MV-4-11 (cell line): ENCODE measurements around the gene NRP2.

Source experiments
- DNase-seq: peaks from one replicate; lab custom pipeline; 2025; lab: John Stamatoyannopoulos, UW

The NRP2 gene

DNA sequence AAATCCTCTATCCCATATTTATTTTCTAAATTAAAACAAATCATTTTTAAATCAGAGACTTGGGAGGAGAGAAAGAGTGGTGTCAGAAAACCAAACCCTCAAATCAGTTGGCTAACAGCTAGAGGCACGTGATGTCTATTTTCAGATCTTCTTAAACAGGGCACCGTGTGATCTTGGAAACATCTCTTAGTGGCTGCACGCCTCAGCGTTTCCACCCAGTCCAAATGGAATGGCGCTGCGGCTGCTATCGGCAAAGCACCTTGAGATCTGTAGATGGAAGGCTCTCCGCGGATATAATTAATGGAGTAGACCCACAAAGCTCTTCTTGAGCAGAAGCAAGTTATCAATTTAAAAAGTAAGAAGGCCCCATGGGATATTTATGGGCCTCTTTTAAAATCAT lies 50.0 kb downstream of the NRP2 start:
- DNase-seq: no peak

DNA sequence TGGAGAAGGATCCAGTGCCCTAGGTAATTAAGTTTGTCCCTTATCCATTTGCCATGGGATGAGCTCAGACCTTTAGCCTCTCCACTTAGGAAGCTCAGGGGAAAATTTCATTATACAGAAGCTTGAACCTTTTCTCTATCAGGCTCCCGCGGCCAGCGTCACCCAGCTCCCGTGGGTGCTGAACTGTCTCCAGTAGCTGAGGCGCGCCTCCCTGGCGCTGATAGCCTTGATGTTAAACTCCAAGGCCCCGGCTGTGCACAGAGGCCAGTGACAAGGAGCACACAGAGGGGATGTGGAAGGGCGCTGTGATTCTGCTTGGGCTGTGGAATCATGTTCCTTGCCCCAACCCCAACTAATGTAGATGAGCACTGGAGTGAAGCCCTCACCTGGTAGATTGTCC lies 50.8 kb downstream of the NRP2 start:
- no peak for DNase-seq

DNA sequence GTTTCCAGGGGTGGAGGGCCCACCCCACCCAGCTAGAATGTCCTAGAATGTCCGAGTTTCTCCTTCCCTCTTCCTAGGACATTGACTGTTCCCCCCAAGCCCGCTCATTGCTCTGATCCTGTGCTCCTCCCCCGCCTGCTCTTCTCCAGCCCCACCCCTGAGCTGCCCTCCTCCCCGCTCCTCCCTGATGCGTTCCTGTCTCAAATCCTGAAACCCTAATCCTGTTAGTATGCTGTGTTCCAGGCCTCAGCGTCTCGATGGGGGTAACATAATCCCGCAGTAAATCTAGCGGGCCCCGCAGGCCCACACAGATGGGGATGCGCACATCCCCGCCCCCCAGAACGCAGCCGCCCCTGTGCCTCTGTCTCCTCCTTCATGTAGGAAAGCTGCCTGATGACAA lies 51.3 kb downstream of the NRP2 start:
- DNase-seq: no peak

GRCh38 chr2:205734436-205735037 lies 52.2 kb downstream of the NRP2 start:
- no peak for DNase-seq

DNA sequence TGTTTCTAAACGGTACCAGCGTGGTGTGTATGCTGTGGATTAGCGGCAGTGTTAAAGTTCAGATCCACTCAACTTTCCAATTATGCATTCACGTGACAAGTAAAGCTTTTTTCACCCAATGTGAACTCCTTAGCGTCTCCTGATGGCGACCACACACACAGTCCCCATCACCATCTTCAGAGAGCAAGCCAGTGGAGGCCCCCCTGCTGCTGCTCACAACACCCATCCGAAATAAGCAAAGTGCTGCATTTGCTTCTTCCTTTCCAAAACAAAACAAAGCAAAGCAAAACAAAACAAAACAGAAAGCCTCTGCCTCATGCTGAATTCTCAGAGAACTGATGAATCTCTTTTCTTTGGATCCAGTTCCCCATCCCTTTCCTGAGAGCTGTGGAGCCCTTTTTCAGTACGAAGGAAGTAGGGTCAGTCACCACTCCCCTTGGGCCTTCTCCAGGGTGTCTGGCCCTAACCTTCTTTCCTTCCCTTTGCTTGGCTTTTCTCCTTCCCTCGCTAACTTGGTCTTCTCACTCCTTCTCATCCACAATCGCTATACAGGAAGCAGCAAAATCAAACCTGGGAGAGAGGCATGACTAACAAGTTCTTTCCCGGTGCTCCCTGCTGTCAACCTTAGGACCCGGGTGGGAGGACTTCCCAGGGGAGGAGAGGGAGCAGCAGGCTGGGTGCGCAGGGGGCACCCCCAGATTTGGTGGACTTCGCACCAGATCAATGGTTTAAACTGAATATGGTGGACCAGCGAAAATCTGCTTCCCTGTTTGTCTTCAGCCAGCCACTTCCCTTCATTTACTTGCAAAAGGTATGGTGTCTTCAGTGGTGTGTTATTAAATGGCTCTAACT lies 56.0 kb downstream of the NRP2 start:
- DNase-seq: no peak

DNA sequence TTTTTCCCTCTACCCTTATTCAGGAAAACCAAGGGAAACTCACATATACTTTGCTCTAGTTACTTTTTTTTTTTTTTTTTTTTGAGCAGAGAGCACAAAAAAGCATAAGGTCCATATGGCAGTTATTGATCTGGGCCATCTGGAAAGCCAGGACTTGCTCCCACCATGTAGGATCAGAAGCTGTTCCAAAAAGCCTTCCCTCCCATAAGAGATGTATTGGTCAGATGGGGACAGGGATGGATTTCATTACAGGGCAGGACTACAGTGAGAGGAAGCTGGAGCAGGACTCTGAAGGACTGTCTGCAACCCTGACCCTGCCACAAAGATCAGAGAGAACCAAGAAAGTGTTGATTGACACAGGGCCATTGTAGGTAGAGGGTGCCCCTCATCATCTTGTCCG lies 57.3 kb downstream of the NRP2 start:
- no peak for DNase-seq

DNA sequence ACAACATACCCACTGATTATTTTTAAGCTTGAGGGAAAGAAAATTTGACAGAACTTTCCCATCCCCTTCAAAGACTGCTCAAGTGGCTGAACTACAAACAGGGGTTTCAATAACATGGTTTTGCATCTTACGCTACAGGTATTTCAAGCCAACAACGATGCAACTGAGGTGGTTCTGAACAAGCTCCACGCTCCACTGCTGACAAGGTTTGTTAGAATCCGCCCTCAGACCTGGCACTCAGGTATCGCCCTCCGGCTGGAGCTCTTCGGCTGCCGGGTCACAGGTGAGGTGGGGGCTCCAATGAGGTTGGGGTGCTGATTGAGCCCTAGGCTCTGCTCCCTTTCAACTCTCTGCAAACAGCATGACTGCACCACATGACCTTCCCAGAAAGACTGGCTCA lies 58.1 kb downstream of the NRP2 start:
- no peak for DNase-seq

GRCh38 chr2:205741256-205741978 lies 59.1 kb downstream of the NRP2 start:
- DNase-seq: peak; percentile 35

DNA sequence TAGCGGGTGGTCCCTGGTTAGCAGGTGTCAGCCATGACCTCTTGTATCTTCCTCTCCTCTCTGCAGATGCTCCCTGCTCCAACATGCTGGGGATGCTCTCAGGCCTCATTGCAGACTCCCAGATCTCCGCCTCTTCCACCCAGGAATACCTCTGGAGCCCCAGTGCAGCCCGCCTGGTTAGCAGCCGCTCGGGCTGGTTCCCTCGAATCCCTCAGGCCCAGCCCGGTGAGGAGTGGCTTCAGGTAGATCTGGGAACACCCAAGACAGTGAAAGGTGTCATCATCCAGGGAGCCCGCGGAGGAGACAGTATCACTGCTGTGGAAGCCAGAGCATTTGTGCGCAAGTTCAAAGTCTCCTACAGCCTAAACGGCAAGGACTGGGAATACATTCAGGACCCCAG lies 60.8 kb downstream of the NRP2 start:
- DNase-seq: no peak

DNA sequence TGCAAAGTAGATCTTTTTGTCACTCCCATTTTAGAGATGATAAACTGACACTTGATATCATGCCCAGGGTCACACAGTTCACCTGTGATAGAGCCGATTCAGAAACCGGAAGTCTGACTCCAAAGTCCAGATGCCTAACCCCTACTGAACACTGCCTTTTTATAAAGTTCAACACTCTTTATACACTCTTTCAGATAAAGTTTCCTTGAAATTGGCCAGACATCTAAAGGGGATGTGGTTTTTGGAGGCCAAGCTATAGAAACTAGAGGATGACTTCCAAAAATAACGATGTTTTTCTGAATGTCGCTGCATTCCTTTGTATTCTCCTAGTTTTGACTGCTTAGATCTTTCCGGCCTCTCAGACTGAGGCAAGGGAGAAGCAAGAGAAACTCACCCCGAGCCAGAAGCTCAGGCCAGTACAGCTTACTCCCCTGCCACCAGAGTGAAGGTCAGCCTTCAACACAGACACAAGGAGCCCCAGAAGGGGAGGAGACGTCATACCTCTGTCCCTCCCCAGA lies 61.8 kb downstream of the NRP2 start:
- peak; percentile 54 for DNase-seq

DNA sequence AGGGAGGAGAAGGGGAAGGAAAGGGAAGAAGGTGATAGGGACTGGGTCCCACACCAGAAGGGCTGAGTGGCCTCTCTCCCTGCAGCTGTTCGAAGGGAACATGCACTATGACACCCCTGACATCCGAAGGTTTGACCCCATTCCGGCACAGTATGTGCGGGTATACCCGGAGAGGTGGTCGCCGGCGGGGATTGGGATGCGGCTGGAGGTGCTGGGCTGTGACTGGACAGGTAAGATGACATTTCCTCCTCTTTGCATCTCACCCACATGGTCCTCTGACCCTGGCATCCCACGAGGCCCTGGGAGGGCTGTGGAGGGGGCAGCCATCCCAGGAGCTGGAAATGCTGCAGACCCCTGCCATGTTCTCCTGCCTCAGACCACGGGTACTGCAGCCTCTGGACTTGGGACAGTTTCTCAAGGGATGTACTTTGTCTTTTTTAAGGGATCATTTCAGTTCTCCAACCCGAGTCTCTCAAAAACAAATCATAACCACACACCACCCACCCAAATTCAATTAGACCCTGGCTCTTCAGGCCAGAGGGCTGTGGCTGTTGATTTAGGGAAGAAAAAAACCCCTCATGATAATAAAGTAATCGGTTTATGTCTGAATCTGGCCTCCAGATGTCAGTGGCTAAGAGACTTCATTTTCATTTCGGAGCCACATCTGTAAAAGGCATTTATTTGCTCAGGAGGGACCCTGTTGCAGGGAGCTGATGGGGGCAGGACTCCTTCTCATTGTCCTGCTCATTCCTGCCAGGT lies 63.5 kb downstream of the NRP2 start:
- DNase-seq: no peak

DNA sequence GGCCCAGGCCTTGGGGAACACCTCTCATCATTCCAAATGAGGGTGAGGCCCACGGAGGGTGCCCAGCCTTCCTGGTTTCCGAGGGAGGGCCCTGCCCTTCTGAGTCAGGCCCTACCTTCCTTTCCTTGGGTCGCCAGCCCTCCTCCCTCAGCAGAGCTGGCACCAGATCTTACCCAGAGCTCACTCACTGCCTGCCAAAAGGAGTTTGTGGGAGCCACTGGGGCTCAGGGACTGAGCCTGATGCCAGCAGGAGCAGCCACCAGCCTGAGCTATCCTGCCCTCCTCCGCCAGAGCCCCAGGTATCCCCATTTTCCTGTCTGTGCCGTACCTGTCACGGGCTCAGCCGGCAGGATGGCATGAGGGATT lies 64.1 kb downstream of the NRP2 start:
- DNase-seq: no peak

DNA sequence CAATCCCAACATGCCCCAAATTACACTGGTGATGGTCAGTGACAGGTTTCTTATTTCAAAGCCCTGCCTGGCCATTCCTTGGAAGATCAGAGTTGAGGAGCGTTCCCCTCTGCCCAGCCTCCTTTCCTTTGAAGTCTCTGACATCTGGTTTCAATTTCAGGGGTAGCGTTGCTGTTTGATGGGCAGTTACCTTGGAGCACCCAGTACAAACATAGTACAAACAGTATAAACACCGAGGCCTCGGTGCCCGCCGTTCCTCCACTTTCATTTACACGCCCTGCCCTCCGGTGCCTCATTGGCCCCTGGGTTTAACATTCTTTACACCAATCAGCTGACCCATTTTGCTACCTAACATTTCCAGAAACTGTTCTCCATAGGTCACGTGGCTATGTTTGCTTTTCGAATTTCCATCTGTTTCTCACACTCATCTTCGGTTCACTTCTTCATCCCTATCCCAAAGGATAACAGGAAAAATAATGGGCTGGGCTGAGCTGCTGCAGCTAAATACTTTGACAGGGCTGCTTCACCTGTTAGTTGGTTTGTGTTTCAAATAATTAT lies 65.6 kb downstream of the NRP2 start:
- no peak for DNase-seq

DNA sequence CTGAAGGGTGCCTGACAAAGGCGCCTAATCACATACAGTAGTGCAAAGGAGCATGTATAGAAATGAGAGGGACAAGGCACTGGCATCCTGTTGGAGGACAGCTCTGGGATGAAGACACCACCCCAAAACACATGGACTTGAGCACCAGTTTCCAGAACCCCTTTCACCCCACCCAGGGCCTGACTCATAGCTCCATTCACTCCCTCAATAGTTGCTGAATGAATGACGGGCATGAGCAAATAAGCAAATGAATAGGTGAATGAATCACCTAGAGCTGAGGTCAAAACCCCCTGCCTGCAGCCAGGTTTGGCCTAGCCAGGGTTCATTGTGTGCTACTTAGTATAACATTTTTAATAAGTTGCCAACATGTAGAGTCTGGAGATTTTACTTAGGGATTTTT lies 66.3 kb downstream of the NRP2 start:
- no peak for DNase-seq

DNA sequence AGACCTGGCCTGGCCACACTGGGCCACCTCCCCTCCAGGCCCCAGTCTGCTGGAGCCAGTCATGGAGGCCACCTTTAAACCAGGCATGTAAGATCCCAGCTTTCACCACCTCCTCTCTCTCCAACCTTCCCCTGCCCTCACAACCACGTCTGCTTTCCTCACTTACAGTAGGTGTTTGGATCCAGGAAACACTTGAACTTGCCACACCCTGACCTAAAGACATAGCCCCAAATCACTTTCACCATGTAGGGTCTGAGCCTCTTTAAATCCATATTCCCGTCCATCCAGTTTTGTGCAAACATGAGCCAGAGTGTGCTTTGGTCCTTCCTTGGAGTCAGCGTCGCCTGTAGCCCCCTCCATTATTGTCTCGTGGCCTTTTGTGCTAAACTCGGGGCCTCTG lies 66.8 kb downstream of the NRP2 start:
- DNase-seq: no peak

DNA sequence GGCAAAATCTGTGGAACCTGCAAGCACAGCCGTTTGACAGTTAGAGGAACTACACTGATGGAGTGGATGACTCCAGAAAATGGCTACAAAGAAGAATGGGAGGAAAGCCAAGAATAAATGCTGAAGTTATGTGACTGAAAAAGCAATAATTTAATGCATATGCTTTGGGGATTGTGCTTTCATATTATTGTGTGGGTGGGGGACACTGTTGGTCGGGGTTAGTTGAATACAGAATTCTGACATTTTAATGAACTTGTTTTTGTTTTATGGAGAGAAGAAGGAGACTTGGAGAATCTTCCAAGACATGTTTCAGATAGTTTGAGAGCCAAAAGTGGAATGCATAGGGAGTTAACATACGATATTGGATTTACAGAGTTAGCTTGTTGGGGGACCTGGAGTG lies 68.5 kb downstream of the NRP2 start:
- DNase-seq: no peak

- DNase-seq: peak; percentile 43
Measured at GRCh38 chr2:205751569-205752031, 69.3 kb downstream of the NRP2 start.

DNA sequence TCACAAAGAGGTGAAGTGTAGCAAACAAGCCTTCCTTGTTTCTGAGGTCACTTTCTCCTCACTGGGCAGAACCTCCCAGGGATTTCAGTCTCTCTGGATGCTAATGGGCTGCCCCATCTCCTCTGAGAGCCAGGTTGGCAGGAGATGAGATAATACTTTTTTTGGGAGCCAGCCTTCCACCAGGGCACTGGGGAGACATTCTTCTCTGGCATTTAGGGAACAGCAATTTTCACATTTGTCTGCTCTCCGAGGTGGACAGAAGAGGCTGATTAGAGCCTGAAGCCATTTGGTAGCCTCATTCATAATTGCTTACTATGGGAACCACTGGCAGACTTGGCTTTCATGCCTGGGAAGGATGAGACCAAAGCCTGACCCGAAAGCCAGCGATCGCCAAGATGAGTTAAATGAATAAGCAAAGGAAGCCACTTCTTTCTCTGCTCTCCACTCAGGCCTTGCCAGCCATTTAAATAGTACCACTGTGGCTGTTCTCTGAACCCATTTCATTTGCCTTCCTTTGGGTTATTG lies 70.1 kb downstream of the NRP2 start:
- DNase-seq: no peak

DNA sequence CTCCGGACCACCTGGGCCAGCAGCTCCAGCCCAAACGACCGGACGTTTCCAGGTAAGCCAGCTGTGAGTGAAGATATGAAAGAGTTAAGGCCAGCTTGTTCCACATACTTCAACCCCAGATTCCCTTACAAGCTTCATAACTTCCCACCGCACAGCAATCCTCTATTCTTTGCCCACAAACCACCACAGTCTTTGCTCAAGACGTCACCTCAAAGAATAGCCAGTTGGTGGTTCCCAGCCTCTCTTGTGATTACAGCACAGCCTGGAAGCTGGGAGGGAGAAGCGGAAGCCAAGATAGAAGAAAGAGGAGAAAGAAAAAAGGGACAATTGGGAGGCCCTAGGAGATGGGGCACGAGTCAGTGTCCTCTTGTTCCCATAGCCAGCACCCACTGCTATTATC lies 70.6 kb downstream of the NRP2 start:
- DNase-seq: peak; percentile 72

GRCh38 chr2:205754285-205754923 lies 72.1 kb downstream of the NRP2 start:
- DNase-seq: no peak

DNA sequence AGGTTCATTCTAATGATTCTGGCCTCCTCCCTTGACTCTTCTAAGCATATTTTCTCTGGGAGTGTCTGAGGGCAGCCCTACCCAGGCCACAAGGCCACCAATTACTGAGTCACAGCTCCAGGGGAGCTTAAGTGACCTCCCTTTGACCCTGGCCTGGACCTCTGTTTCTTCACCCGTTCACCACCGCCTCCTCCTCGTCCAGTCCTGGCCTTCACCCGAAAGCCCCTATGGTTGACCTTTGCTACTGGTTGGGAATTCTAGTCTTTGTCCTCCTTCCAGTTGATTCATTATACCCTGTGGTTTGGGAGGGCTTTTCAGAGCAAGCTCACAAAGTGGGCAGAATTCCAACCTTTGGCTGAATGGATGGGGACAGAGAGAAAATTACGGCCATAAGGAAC lies 72.6 kb downstream of the NRP2 start:
- DNase-seq: peak; percentile 62
